ENCODE data around the gene SHROOM3. TPM values are rescaled to one million over a fixed set of nuclear protein-coding genes. Genes with fewer than 3 reads are reported as not detected.

SHROOM3 gene
- total RNA-seq, 4 donors from 2014 or later, result 44.4 to 101 (median 88.5) TPM

- intact Hi-C loops (cut with DNase I), result no loop called here
- no peak overlapping the region for H3K4me3 ChIP-seq
- H3K36me3 ChIP-seq, result no peaks in the 10 kb centered on the region
- 100% methylated on average over 1 of the region's 1 CpG for WGBS
- H3K27me3 ChIP-seq, result no peaks in the 10 kb centered on the region
- H3K9me3 ChIP-seq, result no peaks in the 10 kb centered on the region
- TF ChIP-seq, protein P1, sequence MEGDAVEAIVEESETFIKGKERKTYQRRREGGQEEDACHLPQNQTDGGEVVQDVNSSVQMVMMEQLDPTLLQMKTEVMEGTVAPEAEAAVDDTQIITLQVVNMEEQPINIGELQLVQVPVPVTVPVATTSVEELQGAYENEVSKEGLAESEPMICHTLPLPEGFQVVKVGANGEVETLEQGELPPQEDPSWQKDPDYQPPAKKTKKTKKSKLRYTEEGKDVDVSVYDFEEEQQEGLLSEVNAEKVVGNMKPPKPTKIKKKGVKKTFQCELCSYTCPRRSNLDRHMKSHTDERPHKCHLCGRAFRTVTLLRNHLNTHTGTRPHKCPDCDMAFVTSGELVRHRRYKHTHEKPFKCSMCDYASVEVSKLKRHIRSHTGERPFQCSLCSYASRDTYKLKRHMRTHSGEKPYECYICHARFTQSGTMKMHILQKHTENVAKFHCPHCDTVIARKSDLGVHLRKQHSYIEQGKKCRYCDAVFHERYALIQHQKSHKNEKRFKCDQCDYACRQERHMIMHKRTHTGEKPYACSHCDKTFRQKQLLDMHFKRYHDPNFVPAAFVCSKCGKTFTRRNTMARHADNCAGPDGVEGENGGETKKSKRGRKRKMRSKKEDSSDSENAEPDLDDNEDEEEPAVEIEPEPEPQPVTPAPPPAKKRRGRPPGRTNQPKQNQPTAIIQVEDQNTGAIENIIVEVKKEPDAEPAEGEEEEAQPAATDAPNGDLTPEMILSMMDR (IDR thresholded peaks at IDR 0.05), result no peak
- TF ChIP-seq EP300 (IDR thresholded peaks at IDR 0.05), result no peak
- no peak for TF ChIP-seq POLR2AphosphoS5 (IDR thresholded peaks at IDR 0.05)
- TF ChIP-seq POLR2A (IDR thresholded peaks at IDR 0.05; ENCODE audit: low read depth), result no peak
- H3K4me1 ChIP-seq, result no peaks in the 10 kb centered on the region
- no peak for DNase-seq (ENCODE audit: extremely low spot score)
- no peak overlapping the region for H3K27ac ChIP-seq (replicated peaks in 1 of 4)
Measured at GRCh38 chr4:76787898-76788297, 352.9 kb downstream of the SHROOM3 start.

DNA sequence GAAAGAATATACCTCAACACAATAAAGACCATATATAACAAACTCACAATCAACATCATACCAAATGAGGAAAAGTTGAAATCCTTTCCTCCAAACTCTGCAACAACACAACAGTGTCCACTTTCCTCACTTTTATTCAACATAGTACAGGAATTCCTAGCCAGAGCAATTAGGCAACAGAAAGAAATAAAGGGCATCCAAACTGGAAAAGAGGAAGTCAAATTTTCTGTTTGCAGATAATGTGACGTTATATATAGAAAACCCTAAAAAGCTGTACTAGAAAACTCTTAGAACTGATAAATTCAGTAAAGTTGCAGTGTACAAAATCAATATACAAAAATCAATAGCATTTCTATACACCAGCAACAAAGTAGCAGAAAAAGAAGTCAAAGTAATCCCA is 355.3 kb downstream of the SHROOM3 start:
- no peaks in the 10 kb centered on the region for H3K27me3 ChIP-seq
- intact Hi-C loops (cut with DNase I), result no loop called here
- H3K4me1 ChIP-seq, result no peaks in the 10 kb centered on the region
- no peak overlapping the region for H3K4me3 ChIP-seq
- WGBS, result 74% methylated on average over 1 of the region's 1 CpG
- H3K9me3 ChIP-seq, result no peaks in the 10 kb centered on the region
- H3K27ac ChIP-seq (replicated peaks in 1 of 4), result no peak overlapping the region
- no peak for DNase-seq (ENCODE audit: extremely low spot score)
- TF ChIP-seq, protein P1 (IDR thresholded peaks at IDR 0.05), result no peak
- TF ChIP-seq POLR2AphosphoS5 (IDR thresholded peaks at IDR 0.05) (no peak), EP300 (IDR thresholded peaks at IDR 0.05) (no peak), POLR2A (IDR thresholded peaks at IDR 0.05; ENCODE audit: low read depth) (no peak)
- no peaks in the 10 kb centered on the region for H3K36me3 ChIP-seq

DNA sequence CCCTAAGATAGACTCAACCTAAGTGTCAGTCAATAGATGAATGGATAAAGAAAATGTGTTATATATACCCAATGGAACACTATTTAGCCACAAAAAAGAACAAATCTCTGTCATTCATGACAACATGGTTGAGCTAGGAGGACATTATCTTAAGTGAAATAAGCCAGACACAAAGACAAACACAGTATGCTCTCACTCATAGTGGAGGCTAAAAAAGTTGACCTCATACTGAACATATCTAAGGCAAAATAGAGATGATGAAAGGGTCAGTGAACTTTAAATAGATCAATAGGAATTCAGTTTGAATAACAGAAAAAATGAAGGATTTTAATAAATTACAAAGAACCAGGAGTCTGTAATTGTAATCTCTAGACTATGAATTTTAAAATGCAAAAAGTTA is 356.4 kb downstream of the SHROOM3 start:
- intact Hi-C loops (cut with DNase I), result no loop called here

GRCh38 chr4:76792418-76792817 is 357.4 kb downstream of the SHROOM3 start:
- H3K27ac ChIP-seq (replicated peaks in 1 of 4), result no peak overlapping the region

More for the DNA sequence above, 356.4 kb downstream of the SHROOM3 start:
- H3K4me1 ChIP-seq, result no peaks in the 10 kb centered on the region
- no peak overlapping the region for H3K4me3 ChIP-seq
- no peak for DNase-seq (ENCODE audit: extremely low spot score)
- no peak overlapping the region for H3K27ac ChIP-seq (replicated peaks in 1 of 4)
- TF ChIP-seq EP300 (IDR thresholded peaks at IDR 0.05) (no peak), POLR2AphosphoS5 (IDR thresholded peaks at IDR 0.05) (no peak), POLR2A (IDR thresholded peaks at IDR 0.05; ENCODE audit: low read depth) (no peak)
- TF ChIP-seq, protein P1 (IDR thresholded peaks at IDR 0.05), result no peak
- H3K27me3 ChIP-seq, result no peaks in the 10 kb centered on the region
- no peaks in the 10 kb centered on the region for H3K9me3 ChIP-seq
- no peaks in the 10 kb centered on the region for H3K36me3 ChIP-seq

DNA sequence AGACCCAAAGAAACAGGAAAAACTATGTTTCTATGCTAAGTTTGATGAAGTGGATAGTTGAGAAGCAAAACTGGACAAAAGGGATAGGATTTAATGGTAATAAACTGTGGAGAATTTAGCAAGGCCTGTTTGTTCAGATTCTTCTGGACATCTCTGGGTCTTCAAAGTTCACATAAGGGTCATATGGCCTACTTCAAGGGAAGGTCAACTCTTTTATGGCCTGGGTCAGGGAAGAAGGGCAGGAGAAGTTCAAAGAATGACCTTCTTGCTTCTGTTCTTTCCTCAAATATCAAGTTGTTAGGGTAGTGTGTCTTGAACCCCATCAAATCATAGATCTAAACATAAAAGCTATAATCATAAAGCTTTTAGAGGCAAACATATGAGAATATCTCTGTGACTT is 360.2 kb downstream of the SHROOM3 start:
- H3K4me3 ChIP-seq, result no peak overlapping the region
- TF ChIP-seq POLR2A (IDR thresholded peaks at IDR 0.05; ENCODE audit: low read depth), result no peak
- TF ChIP-seq, protein P1 (IDR thresholded peaks at IDR 0.05), result no peak
- no peak for TF ChIP-seq POLR2AphosphoS5 (IDR thresholded peaks at IDR 0.05)
- no peak for TF ChIP-seq EP300 (IDR thresholded peaks at IDR 0.05)

More at GRCh38 chr4:76792418-76792817, 357.4 kb downstream of the SHROOM3 start:
- Histone ChIP-seq H3K4me3 (no peak overlapping the region), H3K9me3 (no peaks in the 10 kb centered on the region), H3K36me3 (no peaks in the 10 kb centered on the region), H3K4me1 (no peaks in the 10 kb centered on the region), H3K27me3 (no peaks in the 10 kb centered on the region)
- intact Hi-C loops (cut with DNase I), result no loop called here
- no peak for TF ChIP-seq POLR2A (IDR thresholded peaks at IDR 0.05; ENCODE audit: low read depth)
- no peak for TF ChIP-seq EP300 (IDR thresholded peaks at IDR 0.05)
- TF ChIP-seq, protein P1 (IDR thresholded peaks at IDR 0.05), result no peak
- no peak for TF ChIP-seq POLR2AphosphoS5 (IDR thresholded peaks at IDR 0.05)
- DNase-seq (ENCODE audit: extremely low spot score), result no peak

More for the DNA sequence above, 360.2 kb downstream of the SHROOM3 start:
- Histone ChIP-seq H3K27me3 (no peaks in the 10 kb centered on the region), H3K27ac (replicated peaks in 1 of 4) (no peak overlapping the region), H3K9me3 (no peaks in the 10 kb centered on the region), H3K4me1 (no peaks in the 10 kb centered on the region), H3K36me3 (no peaks in the 10 kb centered on the region)
- no peak for DNase-seq (ENCODE audit: extremely low spot score)
- intact Hi-C loops (cut with DNase I), result no loop called here

Measured in esophagus muscularis mucosa (tissue), 4 donors.